Stimulated activated CD4-positive, alpha-beta T cell treated with anti-CD3 and anti-CD28 coated beads, TNF-alpha, amount 100 ng/mL, for 24 hours (primary cell): ENCODE data around the gene NT5C3B.

Experiments used
- DNase-seq, 3 experiments: peaks; one replicate each; pipeline ENCODE4 v3.0.0-alpha.2; 2020; ENCODE audit warnings: low read depth in 3 of 3

The NT5C3B gene

GRCh38 chr17:41810659-41811548 is 25.1 kb downstream of the NT5C3B start:
- DNase-seq = no peak

DNA sequence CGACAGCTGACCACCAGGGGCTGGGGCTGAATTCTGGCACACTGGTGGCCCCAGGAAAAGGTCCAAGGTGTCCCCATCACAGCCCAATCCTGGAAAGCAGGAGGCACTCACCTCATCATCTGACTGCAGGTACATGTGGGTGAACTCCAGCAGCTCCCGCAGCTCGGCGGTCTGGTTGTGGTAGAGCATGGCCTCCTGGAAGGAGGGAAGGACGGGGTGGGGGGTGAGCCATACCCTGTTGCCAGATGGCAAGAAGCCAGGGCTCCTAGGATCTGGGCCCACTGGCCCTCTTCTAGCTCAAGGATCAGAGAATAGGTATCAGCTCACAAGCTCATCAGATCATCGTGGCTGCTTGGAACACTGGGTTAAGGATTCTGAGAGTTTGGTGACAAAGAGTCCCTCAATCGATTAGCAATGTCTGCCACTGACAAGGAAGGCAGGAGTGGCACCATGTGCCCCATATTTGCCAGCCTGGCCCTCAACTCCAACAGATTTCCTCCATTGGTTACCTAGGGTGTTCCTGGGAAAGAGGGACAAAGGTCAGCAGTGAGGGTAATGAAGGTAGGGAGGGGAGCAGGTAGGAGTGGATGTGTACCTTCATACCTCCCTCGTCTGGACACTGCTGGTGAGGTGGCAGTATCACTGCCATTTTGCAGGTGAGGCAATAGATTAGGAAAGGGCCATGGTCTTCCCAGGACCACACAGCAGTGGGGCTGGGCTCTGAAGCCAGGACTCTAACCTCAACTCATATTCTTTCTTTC is 29.2 kb downstream of the NT5C3B start:
- DNase-seq = no peak

DNA sequence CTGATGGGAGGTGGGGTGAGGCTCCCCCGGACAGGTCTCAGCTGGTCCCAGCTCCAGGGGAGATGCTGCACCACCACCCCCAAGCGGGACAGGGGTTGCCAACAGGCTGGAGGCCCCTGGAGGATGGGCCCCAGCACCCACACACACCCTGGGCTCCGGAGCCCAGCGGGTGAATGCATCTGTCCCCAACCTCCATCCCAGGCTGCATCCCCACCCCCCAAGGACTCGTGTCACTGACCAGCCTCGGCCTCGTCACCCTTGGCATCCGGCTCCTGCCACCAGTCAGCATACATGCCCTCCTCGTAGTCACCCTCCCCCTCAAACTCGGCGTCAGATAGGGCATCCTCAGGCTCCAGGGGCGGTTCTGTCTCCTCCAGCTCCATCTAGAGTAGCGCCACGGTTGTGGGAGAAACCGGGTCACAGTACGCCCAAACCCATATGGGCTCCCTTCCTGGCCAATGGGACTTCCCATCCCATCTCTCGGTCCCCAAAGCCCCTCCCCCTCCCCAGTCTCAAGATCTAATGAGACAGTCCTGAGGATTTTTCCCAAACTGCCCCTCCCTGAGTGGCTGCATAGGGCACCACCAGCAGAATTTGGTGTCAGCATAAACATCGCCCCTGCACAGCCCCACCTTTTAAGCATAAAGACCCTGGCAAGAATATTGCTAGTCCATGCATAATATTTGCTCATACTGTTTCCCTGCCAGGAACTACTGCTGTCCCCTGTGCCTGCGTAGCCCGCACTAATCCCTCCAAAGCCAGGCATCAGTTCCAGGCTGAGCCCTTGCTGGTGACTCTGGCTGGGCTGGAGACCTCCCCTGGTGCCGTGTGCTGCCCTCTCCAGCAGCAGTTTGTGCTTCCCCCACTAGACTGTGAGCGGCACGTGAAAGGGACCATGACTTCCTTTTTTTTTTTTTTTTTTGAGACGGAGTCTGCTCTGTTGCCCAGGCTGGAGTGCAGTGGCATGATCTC is 32.7 kb downstream of the NT5C3B start:
- no peak for DNase-seq

- peak; percentile 53 to 73 (median 55) for DNase-seq
These were observed 34.4 kb downstream of the NT5C3B start for GRCh38 chr17:41801374-41802271.

DNA sequence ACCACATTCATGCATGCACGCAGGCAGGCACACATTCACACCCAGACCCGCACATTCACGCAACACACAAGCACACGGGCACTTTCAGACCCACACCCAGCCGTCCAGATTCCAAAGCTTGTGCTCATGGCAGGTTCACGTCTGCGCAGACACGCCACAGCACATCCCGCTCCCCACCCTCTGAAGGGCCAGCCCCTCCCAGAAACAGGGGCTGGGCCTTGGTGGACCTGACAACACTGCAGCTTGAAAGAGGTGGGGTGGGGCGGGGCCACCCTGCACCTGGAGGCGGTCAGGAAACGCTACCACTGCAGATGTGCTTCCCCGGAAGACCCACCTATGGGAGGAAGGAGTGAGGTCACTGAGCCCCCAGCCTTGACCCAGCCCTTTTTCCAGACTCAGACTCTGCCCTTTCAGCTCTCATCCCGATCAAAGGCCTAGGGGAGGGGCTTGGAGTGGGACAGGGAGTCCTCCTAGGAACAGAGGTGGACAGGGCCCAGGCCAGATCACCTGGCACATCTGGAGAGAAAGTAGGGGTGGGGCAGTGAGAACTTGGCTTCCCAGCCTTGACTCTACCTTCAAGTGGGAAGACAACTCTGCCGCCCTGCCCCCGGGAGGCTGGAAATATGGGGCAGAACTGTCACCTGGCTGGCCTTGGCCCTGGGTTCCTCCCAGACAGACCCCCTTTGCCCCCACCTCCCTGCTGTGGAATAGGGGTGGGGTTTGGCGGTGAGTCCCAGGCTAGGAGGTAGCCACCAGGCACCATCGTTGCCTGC is 35.2 kb downstream of the NT5C3B start:
- no peak for DNase-seq

DNA sequence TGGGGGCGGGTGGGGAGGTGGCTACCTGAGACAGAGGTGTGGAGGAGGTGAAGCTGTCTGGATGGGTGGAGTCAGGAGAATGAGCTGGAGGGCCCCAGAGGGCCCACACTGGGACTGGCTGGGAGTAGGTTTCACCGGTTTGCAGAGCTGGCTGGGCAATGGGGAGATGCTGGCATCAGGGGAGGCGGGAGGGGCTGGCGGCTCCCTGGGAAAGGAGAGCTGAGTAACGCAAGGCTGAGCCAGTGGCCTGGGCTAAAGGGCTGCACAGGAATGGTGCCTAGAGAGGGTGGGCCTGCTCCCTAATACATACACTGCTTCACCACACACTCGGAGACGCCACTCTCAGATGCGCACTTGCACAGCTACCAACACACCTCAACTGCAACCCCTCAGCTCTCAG is 36.7 kb downstream of the NT5C3B start:
- no peak for DNase-seq

GRCh38 chr17:41797377-41797776 is 38.7 kb downstream of the NT5C3B start:
- no peak for DNase-seq

DNA sequence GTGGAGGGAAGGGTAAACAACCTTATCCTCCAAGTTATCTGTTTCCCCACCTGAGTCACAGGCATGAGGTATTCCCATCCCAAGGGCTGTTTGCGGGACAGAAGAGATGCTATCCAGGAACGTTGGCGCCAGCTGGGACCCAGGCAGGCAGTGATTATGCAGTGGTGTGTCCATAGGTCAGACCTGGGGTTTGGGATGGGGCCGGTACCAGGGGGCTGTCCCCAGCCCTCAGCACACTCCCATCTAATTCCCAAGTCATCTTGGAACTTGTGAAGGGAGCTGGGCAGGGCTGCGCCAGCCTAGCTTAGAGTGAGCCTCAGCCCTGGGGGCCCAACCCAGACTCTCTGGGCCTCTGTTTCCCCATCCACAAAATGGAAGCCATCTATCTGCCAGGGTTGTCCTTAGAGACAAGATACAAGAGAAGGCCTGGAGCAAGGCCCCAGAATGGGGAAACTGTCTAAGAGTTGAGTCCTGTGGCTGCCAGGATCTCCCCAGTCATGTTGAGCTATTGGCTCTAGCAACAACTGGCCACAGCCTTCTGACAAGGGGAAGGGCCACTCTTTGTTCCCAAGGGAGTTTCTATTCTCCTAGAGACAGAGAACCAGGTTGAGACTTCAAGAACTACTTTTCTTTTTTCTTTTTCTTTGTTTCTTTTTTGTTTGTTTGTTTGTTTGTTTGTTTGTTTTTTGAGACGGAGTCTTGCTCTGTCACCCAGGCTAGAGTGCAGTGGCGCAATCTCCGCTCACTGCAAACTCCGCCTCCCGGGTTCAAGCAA is 39.7 kb downstream of the NT5C3B start:
- no peak for DNase-seq

DNA sequence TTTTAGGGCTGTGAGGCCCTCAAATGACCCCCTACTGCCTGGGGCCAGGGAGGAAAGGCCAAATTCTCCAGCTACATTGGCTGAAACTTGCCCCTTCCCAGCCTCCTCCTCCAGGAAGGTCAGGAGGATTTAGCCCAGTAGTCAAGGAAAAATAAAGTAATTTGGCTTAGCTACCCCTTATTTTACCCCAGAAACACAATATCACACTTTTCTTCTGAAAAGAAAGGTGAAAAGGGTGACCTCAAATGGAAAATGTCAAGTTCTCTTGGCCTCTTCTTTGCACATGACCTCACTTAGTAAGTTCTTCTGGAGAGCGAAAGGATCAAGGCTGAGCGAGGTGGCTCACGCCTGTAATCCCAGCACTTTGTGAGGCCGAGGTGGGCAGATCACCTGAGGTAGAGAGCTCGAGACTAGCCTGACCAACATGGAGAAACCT is 41.5 kb downstream of the NT5C3B start:
- DNase-seq = no peak

DNA sequence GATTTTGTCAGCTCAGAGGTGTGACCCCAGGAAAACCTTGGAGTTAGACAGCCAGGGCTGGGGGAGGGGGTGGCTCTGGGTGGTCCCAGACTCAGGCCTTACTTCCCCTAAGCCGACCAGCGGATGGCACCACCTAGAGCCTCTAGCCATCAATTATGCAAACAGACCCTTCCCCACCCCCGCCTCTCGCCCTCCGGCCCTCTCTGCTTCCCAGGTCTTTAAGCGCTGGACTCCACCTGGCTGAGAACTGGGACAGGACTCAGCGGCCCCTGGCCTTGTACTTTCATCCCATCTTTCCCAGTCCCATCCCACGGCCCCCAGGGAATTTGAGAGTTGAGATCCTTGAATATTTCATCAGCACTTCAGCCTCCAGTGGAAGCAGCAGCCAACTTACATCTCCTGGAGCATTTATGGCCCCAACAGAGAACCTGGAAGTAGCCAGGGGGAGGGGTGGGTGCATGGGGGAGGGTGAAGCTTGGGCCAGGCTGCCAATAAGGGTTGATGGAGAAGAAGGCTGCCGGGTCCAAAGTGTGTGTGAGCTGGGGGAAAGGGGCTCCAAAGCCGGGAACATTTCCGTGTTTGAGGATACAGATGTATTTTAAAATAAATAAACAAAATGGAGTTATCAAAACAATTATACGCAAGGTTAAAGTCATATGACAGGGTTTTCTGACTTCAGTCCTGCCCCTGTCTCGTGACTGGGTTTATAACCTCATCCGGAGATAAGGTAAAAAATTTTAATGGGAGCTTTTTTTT is 42.1 kb downstream of the NT5C3B start:
- DNase-seq = no peak

DNA sequence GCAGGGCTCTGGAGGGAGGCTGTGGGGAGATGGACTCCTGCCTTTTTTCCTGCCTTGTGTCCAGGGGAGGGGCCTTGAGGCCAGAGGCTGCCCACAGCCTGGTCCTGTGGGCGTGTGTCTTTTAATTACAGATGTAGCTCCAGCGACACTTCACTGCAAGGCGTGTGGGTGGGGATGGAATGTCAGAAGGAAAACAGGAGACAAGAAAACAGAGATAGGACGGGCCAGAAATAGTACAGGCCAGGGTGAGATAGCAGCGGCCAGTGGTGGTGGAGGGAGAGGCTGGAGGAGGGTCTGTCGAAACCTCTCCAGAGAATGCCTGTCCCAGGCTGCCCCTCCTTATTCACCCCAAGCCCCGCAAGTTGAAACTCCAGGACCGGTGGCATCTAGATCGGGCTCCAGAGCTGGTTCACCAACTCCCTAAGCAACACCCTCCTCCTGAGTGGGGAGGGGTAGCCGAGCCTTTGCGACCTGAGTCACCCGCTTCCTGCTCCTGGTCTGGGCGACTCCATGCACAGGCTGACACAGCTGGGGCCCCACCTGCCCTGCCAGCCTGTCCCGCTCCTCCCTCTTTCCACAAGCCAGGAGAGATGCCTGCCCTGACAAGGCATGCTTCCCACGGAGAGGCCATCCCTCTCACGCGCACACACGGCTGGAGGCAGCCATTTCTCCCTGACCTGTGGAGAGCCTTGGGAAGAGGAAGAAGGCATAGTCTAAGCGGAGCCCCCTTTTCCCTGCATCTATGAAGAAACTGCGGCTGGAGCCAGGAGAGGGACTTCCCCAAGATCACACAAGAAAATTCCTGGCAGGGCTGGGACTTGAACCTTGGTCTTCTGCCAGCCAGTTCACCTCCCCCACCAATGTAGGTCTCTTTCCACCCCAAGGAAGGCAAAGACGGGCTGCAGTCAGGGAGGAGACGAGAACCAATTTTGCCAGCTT is 42.9 kb downstream of the NT5C3B start:
- DNase-seq = no peak

DNA sequence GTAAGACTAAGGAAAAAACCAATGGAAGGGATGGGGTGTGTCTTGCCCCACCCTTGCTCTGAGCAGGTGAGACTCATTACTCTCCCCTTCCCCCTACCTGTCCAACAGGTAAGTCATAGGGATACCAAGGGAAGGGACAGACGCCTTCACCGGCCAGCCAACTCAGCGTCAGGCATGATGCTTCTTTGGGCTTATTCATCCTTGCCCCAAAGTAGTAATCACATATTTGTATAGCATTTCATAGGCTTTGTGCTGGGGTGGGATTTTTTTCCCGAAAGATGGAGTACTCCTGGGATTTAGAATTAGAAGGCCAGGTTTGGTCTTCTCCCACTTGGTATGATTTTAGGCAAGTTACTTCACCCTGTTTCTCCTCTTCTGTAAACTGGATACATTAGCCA is 49.0 kb downstream of the NT5C3B start:
- DNase-seq = no peak

DNA sequence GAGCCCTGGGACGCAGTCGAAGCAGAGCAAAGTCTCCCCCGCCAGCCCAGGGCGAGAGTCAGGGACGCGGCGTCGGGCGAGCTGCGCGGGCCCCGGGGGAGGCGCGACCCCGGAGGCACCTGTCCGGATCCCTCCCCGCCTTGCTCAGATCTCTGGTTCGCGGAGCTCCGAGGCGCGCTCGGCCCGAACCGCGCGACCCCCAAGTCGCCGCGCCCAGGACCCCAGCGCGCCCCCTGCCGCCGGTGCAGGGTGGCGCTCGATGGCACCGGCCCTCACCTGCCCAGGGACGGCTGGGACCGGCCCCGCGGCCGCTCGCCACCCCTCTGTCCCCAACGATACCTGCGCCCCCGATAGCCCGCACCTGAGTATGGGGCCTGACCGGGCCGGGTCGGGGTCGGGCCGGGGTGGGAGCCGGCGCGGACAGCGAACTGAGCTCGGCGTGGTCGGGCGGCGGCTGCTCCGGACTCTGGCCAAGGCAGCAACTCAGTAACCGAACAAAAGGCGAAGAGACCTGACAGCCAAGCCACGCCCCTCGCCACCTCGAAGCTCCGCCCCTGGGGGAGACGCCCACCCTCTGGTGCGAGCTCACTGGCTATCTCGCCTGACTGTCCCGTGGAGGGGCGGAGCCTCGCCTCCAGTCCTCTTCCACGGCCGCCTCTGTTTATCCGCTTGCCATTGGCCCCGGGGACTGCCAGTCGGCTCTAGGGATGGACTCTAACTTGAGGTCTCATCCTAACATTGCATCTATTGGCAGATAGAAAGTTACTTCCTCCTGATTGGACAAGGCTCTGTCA is 49.6 kb downstream of the NT5C3B start, which contains the start of gene JUP:
TSS of gene JUP (minus strand) at position 485 of the 794 bp plus-strand sequence. CDS start 14,857 bp downstream, outside the sequence.
- DNase-seq = peak; percentile 76 to 93 (median 76)

- no peak for DNase-seq
These were observed 50.2 kb downstream of the NT5C3B start for GRCh38 chr17:41785859-41786226.

DNA sequence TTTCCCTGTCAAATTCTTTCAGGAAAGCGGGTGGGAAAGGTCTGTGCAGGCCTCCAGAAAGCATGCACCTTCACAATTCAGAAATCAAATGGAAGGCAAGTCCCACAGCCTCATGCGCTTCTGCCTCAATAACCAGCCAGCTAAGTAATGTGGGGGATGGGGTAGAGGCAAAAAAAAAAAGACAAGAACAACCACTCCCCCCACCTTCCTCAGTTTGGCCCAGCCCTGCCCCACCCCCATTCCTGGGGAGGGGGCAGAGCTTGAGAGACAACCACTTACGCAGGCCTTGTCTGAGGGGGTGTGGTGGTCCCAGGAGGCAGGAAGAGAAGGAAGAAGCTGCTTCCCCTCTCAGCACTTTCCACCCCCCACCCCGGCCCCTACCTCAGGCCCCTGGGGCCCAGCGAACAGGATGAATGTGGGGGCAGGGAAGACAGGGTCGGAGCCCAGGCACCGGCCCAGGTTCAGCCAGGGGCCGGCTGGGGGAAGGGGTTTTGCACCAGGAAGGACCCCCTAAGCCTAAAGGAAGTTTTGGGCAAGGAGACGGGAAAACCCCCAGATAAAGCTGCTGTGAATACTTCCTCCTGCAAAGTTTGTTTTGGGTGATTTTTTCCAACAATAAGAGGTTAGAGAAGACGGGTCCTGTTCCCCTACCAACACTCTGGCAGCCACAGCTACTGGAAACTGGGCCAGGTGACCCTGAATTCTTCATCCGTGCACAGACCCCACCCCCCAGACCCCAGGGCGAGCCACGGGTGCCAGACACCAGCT is 50.8 kb downstream of the NT5C3B start:
- DNase-seq = no peak
